Measurements from ENCODE around the gene GORAB. TPM values are rescaled to one million over a fixed set of nuclear protein-coding genes. Genes with fewer than 3 reads are reported as not detected.

The GORAB gene
- polyA plus RNA-seq, 3 donors, result 0.86 to 17.5 (median 3.3) TPM

DNA sequence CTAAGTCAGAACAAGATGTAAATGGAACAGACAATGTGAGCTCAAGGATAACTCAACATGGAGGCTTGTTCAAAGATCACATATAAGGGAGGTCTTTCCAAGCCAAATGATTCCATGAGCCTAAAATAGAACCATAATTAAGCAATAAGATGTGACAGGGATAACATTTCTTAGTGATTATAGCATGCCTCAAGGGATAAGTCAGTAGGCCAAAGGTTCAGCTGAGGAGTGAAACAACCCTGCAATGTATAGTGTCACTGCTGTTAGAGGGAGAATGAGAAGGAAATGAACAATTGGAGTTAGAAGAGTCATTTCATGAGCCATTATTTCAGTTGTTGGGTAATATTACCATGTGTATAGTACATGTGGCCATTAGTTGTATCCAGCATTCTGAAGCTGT lies 25.0 kb downstream of the GORAB start:
- Histone ChIP-seq H3K4me2 (replicated peaks; ENCODE audit: extremely low read depth, low read length, poor library complexity, severe bottlenecking) (no peak overlapping the region), H3K9me3 (replicated peaks in 1 of 2; ENCODE audit: control insufficient read depth in 1 of 2, insufficient read depth in 1 of 2, low read length in 2 of 2) (peaks cover 11 to 22% of the 10 kb centered on the region in 2 donors), H2AFZ (ENCODE audit: insufficient read depth, low read depth, low read length, poor library complexity, severe bottlenecking) (no peak overlapping the region), H3K27ac (ENCODE audit: low read depth in 1 of 2, low read length in 2 of 2) (no peak overlapping the region), H4K20me1 (ENCODE audit: insufficient read depth, low read length) (no peaks in the 10 kb centered on the region), H3K9ac (ENCODE audit: insufficient read depth, low read length, poor library complexity, severe bottlenecking) (no peak overlapping the region), H3K36me3 (replicated peaks in 1 of 2; ENCODE audit: control insufficient read depth in 1 of 2, insufficient read depth in 2 of 2, low read length in 2 of 2) (peaks cover 18 to 28% of the 10 kb centered on the region in 2 donors), H3K79me2 (ENCODE audit: insufficient read depth, low read length) (no peaks in the 10 kb centered on the region), H3K4me1 (ENCODE audit: control insufficient read depth in 1 of 2, insufficient read depth in 2 of 2, low read length in 2 of 2) (no peaks in the 10 kb centered on the region), H3K4me3 (replicated peaks in 1 of 3; ENCODE audit: low read depth in 2 of 3, low read length in 3 of 3) (no peak overlapping the region), H3K27me3 (ENCODE audit: control insufficient read depth in 2 of 2, insufficient read depth in 2 of 2, low read length in 2 of 2) (no peaks in the 10 kb centered on the region)
- peaks cover 16 to 29% (median 20%) of the 10 kb centered on the region in 7 donors for H3K9me3 Mint-ChIP-seq
- no peak for TF ChIP-seq CTCF (IDR thresholded peaks at IDR 0.05)
- no peak overlapping the region for H3K4me3 Mint-ChIP-seq
- DNase-seq, result no peak
- no peak overlapping the region for H3K27ac Mint-ChIP-seq
- no peaks in the 10 kb centered on the region for H3K27me3 Mint-ChIP-seq (ENCODE audit: low read depth in 3 of 3)
- intact Hi-C loops (cut with micrococcal nuclease), result no loop called here
- H3K4me1 Mint-ChIP-seq, result no peaks in the 10 kb centered on the region
- peaks cover 19 to 21% of the 10 kb centered on the region in 2 donors for H3K36me3 Mint-ChIP-seq

DNA sequence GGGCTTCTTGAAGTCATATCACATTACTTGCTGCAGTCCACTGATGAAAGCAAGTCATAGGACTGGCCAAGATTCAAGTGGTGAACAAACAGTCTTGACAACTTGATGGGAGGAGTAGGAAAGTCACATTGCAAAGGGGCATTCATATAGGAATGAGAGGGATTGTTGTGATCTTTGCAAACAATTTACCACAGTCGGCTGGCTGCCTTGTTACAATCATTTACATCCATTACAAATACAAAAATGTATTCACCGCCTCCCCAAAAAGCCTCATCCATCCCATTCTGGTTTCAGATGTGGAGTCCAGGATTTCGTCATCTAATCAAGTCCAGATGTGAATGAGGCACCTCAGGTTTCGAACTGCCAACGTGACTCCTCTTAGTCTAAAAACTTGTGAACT lies 26.8 kb downstream of the GORAB start:
- peaks cover 9 to 10% of the 10 kb centered on the region in 2 donors for H3K36me3 Mint-ChIP-seq
- 100% methylated on average over 2 of the region's 5 CpGs for WGBS (ENCODE audit: insufficient coverage)

More for the DNA sequence above, 26.8 kb downstream of the GORAB start:
- intact Hi-C loops (cut with micrococcal nuclease), result no loop called here
- Mint-ChIP-seq H3K9me3 (peaks cover 16 to 32% (median 20%) of the 10 kb centered on the region in 7 donors), H3K27me3 (ENCODE audit: low read depth in 3 of 3) (no peaks in the 10 kb centered on the region), H3K4me1 (peaks cover 15% of the 10 kb centered on the region), H3K4me3 (no peak overlapping the region), H3K27ac (no peak overlapping the region)
- no peaks in the 10 kb centered on the region for H4K20me1 ChIP-seq (ENCODE audit: insufficient read depth, low read length)
- peaks cover 4 to 10% of the 10 kb centered on the region in 2 donors for H3K36me3 ChIP-seq (replicated peaks in 1 of 2; ENCODE audit: control insufficient read depth in 1 of 2, insufficient read depth in 2 of 2, low read length in 2 of 2)
- H3K4me3 ChIP-seq (replicated peaks in 1 of 3; ENCODE audit: low read depth in 2 of 3, low read length in 3 of 3), result no peak overlapping the region
- H3K4me1 ChIP-seq (ENCODE audit: control insufficient read depth in 1 of 2, insufficient read depth in 2 of 2, low read length in 2 of 2), result peaks cover 9 to 10% of the 10 kb centered on the region in 2 donors
- H3K4me2 ChIP-seq (replicated peaks; ENCODE audit: extremely low read depth, low read length, poor library complexity, severe bottlenecking), result no peak overlapping the region
- peaks cover 11 to 22% of the 10 kb centered on the region in 2 donors for H3K9me3 ChIP-seq (replicated peaks in 1 of 2; ENCODE audit: control insufficient read depth in 1 of 2, insufficient read depth in 1 of 2, low read length in 2 of 2)
- H2AFZ ChIP-seq (ENCODE audit: insufficient read depth, low read depth, low read length, poor library complexity, severe bottlenecking), result no peak overlapping the region
- H3K79me2 ChIP-seq (ENCODE audit: insufficient read depth, low read length), result no peaks in the 10 kb centered on the region
- TF ChIP-seq CTCF (IDR thresholded peaks at IDR 0.05), result no peak
- H3K9ac ChIP-seq (ENCODE audit: insufficient read depth, low read length, poor library complexity, severe bottlenecking), result no peak overlapping the region
- no peak overlapping the region for H3K27ac ChIP-seq (ENCODE audit: low read depth in 1 of 2, low read length in 2 of 2)
- DNase-seq, result no peak
- H3K27me3 ChIP-seq (ENCODE audit: control insufficient read depth in 2 of 2, insufficient read depth in 2 of 2, low read length in 2 of 2), result no peaks in the 10 kb centered on the region
